Measurements from ENCODE around the gene HPCAL1.

The HPCAL1 gene

GRCh38 chr2:10305715-10306114 lies 3.0 kb downstream of the HPCAL1 start:
- Histone ChIP-seq H3K9me3 (ENCODE audit: insufficient read depth, low read length) (no peaks in the 10 kb centered on the region), H3K4me3 (ENCODE audit: insufficient read depth, low read length, poor library complexity, severe bottlenecking) (no peak overlapping the region), H3K27me3 (ENCODE audit: low read length) (no peaks in the 10 kb centered on the region; the same call in 1 of the 2 replicates), H3F3A (ENCODE audit: insufficient read depth) (no peaks in the 10 kb centered on the region), H3K4me2 (ENCODE audit: low read depth, low read length, poor library complexity, severe bottlenecking) (no peak overlapping the region), H2AFZ (ENCODE audit: low read depth, low read length, severe bottlenecking) (no peak overlapping the region), H3K27ac (ENCODE audit: low read depth, low read length) (no peak overlapping the region), H3K9me2 (replicated peaks; ENCODE audit: insufficient read depth, low read length) (no peaks in the 10 kb centered on the region), H3K36me3 (ENCODE audit: low read length) (no peaks in the 10 kb centered on the region), H4K20me1 (ENCODE audit: low read depth, low read length) (no peaks in the 10 kb centered on the region), H3K9ac (ENCODE audit: low read length) (no peak overlapping the region), H3K79me2 (ENCODE audit: insufficient read depth, low read length) (no peaks in the 10 kb centered on the region)
- TF ChIP-seq EZH2phosphoT487 (conservative IDR thresholded peaks at IDR 0.05; ENCODE audit: low read length) (no peak), CTCF (IDR thresholded peaks at IDR 0.05; ENCODE audit: insufficient read depth, low read length, poor library complexity, severe bottlenecking) (no peak)

- Histone ChIP-seq H3K9ac (ENCODE audit: low read length) (no peak overlapping the region), H3K4me3 (ENCODE audit: insufficient read depth, low read length, poor library complexity, severe bottlenecking) (no peak overlapping the region)
These were observed 4.3 kb downstream of the HPCAL1 start for GRCh38 chr2:10306901-10307463.

GRCh38 chr2:10307561-10308156 lies 5.0 kb downstream of the HPCAL1 start:
- H3K36me3 ChIP-seq (ENCODE audit: low read length), result no peaks in the 10 kb centered on the region
- no peak overlapping the region for H3K4me2 ChIP-seq (ENCODE audit: low read depth, low read length, poor library complexity, severe bottlenecking)
- H2AFZ ChIP-seq (ENCODE audit: low read depth, low read length, severe bottlenecking), result no peak overlapping the region
- no peaks in the 10 kb centered on the region for H4K20me1 ChIP-seq (ENCODE audit: low read depth, low read length)
- no peaks in the 10 kb centered on the region; the same call in 1 of the 2 replicates for H3K27me3 ChIP-seq (ENCODE audit: low read length)
- no peaks in the 10 kb centered on the region for H3K9me2 ChIP-seq (replicated peaks; ENCODE audit: insufficient read depth, low read length)
- H3F3A ChIP-seq (ENCODE audit: insufficient read depth), result no peaks in the 10 kb centered on the region
- TF ChIP-seq CTCF (IDR thresholded peaks at IDR 0.05; ENCODE audit: insufficient read depth, low read length, poor library complexity, severe bottlenecking) (no peak), EZH2phosphoT487 (conservative IDR thresholded peaks at IDR 0.05; ENCODE audit: low read length) (no peak)
- H3K79me2 ChIP-seq (ENCODE audit: insufficient read depth, low read length), result no peaks in the 10 kb centered on the region
- H3K27ac ChIP-seq (ENCODE audit: low read depth, low read length), result no peak overlapping the region
- no peak overlapping the region for H3K9ac ChIP-seq (ENCODE audit: low read length)
- H3K9me3 ChIP-seq (ENCODE audit: insufficient read depth, low read length), result no peaks in the 10 kb centered on the region
- no peak overlapping the region for H3K4me3 ChIP-seq (ENCODE audit: insufficient read depth, low read length, poor library complexity, severe bottlenecking)

More at GRCh38 chr2:10306901-10307463, 4.3 kb downstream of the HPCAL1 start:
- Histone ChIP-seq H4K20me1 (ENCODE audit: low read depth, low read length) (no peaks in the 10 kb centered on the region), H3K9me3 (ENCODE audit: insufficient read depth, low read length) (no peaks in the 10 kb centered on the region), H2AFZ (ENCODE audit: low read depth, low read length, severe bottlenecking) (no peak overlapping the region), H3F3A (ENCODE audit: insufficient read depth) (no peaks in the 10 kb centered on the region), H3K79me2 (ENCODE audit: insufficient read depth, low read length) (no peaks in the 10 kb centered on the region), H3K27ac (ENCODE audit: low read depth, low read length) (no peak overlapping the region), H3K4me2 (ENCODE audit: low read depth, low read length, poor library complexity, severe bottlenecking) (no peak overlapping the region), H3K36me3 (ENCODE audit: low read length) (no peaks in the 10 kb centered on the region), H3K27me3 (ENCODE audit: low read length) (no peaks in the 10 kb centered on the region; the same call in 1 of the 2 replicates), H3K9me2 (replicated peaks; ENCODE audit: insufficient read depth, low read length) (no peaks in the 10 kb centered on the region)
- TF ChIP-seq EZH2phosphoT487 (conservative IDR thresholded peaks at IDR 0.05; ENCODE audit: low read length) (no peak), CTCF (IDR thresholded peaks at IDR 0.05; ENCODE audit: insufficient read depth, low read length, poor library complexity, severe bottlenecking) (no peak)

All from SU-DHL-6 (cell line).